Measurements from ENCODE around the gene EAF2. TPM values are rescaled to one million over a fixed set of nuclear protein-coding genes. Genes with fewer than 3 reads are reported as not detected.
A peak's percentile ranks its signal among the peaks of the same experiment; 100 is the strongest.

EAF2 gene
- total and polyA plus RNA-seq, 8 donors: 1.2 to 11.9 (median 5.8) TPM; not detected in 2

DNA sequence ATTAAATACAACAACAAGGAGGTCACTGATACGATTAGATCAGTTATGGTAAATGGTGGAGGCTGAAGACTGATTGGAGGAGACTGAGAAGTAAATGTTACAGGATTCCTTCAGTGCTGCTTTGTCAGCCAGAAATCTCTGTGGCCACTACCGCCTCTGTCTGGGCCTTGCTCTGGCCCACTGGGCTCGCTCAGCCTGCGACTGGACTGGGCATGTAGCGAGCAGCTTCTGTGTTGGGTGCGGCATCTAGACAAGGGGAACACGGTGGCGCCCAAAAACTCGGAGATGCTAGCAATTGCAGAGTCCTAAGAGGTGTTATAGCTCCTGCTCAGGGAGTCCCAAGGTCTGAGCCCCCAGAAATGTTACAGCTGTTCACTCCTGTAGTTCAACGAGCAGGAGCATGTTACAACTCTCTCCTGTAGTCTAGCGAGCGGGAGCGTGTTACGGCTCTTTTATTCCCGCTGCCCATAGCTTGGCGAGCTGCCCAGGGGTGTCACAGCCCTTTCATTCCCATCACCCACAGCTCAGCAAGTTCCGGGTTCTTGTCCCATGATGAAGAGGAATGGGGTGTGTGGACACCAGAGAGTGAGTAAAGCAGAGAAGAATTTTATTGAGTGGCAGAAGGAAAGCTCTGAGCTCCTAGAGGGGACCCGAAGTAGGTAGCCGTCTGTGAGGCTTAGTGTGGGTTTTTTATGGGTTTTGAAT is 83.9 kb downstream of the EAF2 start:
- peak in 1 of 2 donors; percentile 16 for DNase-seq
- WGBS, 5 donors: 79 to 93% (median 90%) methylated on average over 19 of the region's 19 CpGs
- no peak overlapping the region for H3K27ac ChIP-seq
- H3K9me3 ChIP-seq: no peaks in the 10 kb centered on the region
- no peaks in the 10 kb centered on the region for H3K4me1 ChIP-seq
- H3K27me3 ChIP-seq: no peaks in the 10 kb centered on the region
- no peak overlapping the region for H3K4me3 ChIP-seq
- TF ChIP-seq EP300 (IDR thresholded peaks at IDR 0.05): no peak
- TF ChIP-seq POLR2A (IDR thresholded peaks at IDR 0.05): no peak
- no peak for TF ChIP-seq POLR2AphosphoS5 (IDR thresholded peaks at IDR 0.05)
- H3K36me3 ChIP-seq: peaks cover 0 to 5% (median 2%) of the 10 kb centered on the region in 4 donors
- intact Hi-C loops (cut with DNase I; ENCODE audit: low total_unique reads): no loop called here

- H3K4me3 ChIP-seq: no peak overlapping the region
- H3K36me3 ChIP-seq: peaks cover 0 to 22% (median 11%) of the 10 kb centered on the region in 4 donors
- no peaks in the 10 kb centered on the region for H3K4me1 ChIP-seq
- H3K27ac ChIP-seq: no peak overlapping the region
- TF ChIP-seq POLR2A (IDR thresholded peaks at IDR 0.05) (no peak), POLR2AphosphoS5 (IDR thresholded peaks at IDR 0.05) (no peak), EP300 (IDR thresholded peaks at IDR 0.05) (no peak)
- TF ChIP-seq, protein P1, sequence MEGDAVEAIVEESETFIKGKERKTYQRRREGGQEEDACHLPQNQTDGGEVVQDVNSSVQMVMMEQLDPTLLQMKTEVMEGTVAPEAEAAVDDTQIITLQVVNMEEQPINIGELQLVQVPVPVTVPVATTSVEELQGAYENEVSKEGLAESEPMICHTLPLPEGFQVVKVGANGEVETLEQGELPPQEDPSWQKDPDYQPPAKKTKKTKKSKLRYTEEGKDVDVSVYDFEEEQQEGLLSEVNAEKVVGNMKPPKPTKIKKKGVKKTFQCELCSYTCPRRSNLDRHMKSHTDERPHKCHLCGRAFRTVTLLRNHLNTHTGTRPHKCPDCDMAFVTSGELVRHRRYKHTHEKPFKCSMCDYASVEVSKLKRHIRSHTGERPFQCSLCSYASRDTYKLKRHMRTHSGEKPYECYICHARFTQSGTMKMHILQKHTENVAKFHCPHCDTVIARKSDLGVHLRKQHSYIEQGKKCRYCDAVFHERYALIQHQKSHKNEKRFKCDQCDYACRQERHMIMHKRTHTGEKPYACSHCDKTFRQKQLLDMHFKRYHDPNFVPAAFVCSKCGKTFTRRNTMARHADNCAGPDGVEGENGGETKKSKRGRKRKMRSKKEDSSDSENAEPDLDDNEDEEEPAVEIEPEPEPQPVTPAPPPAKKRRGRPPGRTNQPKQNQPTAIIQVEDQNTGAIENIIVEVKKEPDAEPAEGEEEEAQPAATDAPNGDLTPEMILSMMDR (IDR thresholded peaks at IDR 0.05): no peak
- H3K27me3 ChIP-seq: no peaks in the 10 kb centered on the region
- no peaks in the 10 kb centered on the region for H3K9me3 ChIP-seq
- WGBS, 5 donors: 31 to 52% (median 43%) methylated on average over 3 of the region's 3 CpGs
- intact Hi-C loops (cut with DNase I; ENCODE audit: low total_unique reads): no loop called here
- no peak for DNase-seq
Observed at GRCh38 chr3:121924734-121925133, 89.7 kb downstream of the EAF2 start.

DNA sequence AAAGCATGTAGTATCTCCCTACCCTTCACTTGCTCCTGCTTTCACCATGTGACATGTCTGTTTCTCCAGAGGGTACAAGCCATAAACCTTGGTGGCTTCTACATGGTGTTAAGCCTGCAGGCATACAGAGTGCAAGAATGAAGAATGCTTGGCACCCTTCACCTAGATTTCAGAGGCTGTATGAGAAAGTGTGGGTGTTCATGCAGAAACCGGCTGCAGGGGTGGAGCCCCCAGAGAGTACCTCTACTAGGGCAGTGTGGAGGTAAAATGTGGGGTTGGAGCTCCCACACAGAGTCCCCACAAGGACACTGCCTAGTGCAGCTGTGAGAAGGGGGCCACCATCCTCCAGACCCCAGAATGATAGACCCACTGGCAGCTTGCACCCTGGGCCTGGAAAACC is 91.4 kb downstream of the EAF2 start:
- WGBS, 5 donors: 11 to 100% (median 88%) methylated on average over 1 of the region's 1 CpG
- TF ChIP-seq POLR2A (IDR thresholded peaks at IDR 0.05): no peak
- TF ChIP-seq, protein P1 (IDR thresholded peaks at IDR 0.05): no peak
- TF ChIP-seq EP300 (IDR thresholded peaks at IDR 0.05): no peak
- no peak for TF ChIP-seq POLR2AphosphoS5 (IDR thresholded peaks at IDR 0.05)
- peaks cover 0 to 32% (median 21%) of the 10 kb centered on the region in 4 donors for H3K36me3 ChIP-seq
- intact Hi-C loops (cut with DNase I; ENCODE audit: low total_unique reads): no loop called here
- H3K4me1 ChIP-seq: no peaks in the 10 kb centered on the region
- no peaks in the 10 kb centered on the region for H3K27me3 ChIP-seq
- DNase-seq: no peak
- no peak overlapping the region for H3K27ac ChIP-seq
- H3K9me3 ChIP-seq: no peaks in the 10 kb centered on the region
- H3K4me3 ChIP-seq: no peak overlapping the region

Other genes starting within 250 kb of the EAF2 start
- under 1 TPM in 1 of 5 donors, not detected in 4; under 0.01 TPM for gene FBXO40, start 241.8 kb upstream of the EAF2 start, total RNA-seq
- gene FBXO40, start 241.8 kb upstream of the EAF2 start, polyA plus RNA-seq: under 1 TPM in 1 of 3 donors, not detected in 2; 0.06 TPM
- gene HCLS1, start 174.3 kb upstream of the EAF2 start, total RNA-seq: 100 to 1,000 TPM in 1 of 5 donors, 10 to 100 TPM in 4; 21.8 to 115 (median 44.0) TPM
- 10 to 100 TPM; 13.9 to 24.6 (median 22.3) TPM for gene HCLS1, start 174.3 kb upstream of the EAF2 start, polyA plus RNA-seq
- 10 to 100 TPM; 53.9 to 81.1 (median 62.3) TPM for gene GOLGB1, start 85.5 kb upstream of the EAF2 start, total RNA-seq
- gene GOLGB1, start 85.5 kb upstream of the EAF2 start, polyA plus RNA-seq: 10 to 100 TPM in 2 of 3 donors, 1 to 10 TPM in 1; 6.7 to 16.0 (median 10.8) TPM
- 10 to 100 TPM in 2 of 5 donors, 1 to 10 TPM in 3; 1.8 to 40.6 (median 8.4) TPM for gene IQCB1, start 149 bp upstream of the EAF2 start, total RNA-seq
- gene IQCB1, start 149 bp upstream of the EAF2 start, polyA plus RNA-seq: 10 to 100 TPM in 1 of 3 donors, 1 to 10 TPM in 2; 6.2 to 12.2 (median 9.2) TPM
- gene SLC15A2, start 59.2 kb downstream of the EAF2 start, total RNA-seq: 10 to 100 TPM in 2 of 5 donors, 1 to 10 TPM in 2, not detected in 1; 1.3 to 16.5 (median 11.4) TPM
- 1 to 10 TPM in 1 of 3 donors, under 1 TPM in 1, not detected in 1; 0.44 to 3.0 TPM for gene SLC15A2, start 59.2 kb downstream of the EAF2 start, polyA plus RNA-seq
- 10 to 100 TPM in 1 of 5 donors, under 1 TPM in 2, not detected in 2; under 0.01 to 21.4 (median 0.18) TPM for gene ILDR1, start 187.0 kb downstream of the EAF2 start, total RNA-seq
- gene ILDR1, start 187.0 kb downstream of the EAF2 start, polyA plus RNA-seq: 1 to 10 TPM in 1 of 3 donors, not detected in 2; 1.3 TPM
- gene CD86, start 220.2 kb downstream of the EAF2 start, total RNA-seq: 10 to 100 TPM in 1 of 5 donors, 1 to 10 TPM in 1, under 1 TPM in 2, not detected in 1; 0.29 to 16.9 (median 3.7) TPM
- gene CD86, start 220.2 kb downstream of the EAF2 start, polyA plus RNA-seq: 1 to 10 TPM; 1.2 to 3.4 (median 3.1) TPM

All from stomach (tissue), 9 donors.